K562 (cell line): ENCODE measurements around the gene DAGLA. TPM values are rescaled to one million over a fixed set of nuclear protein-coding genes. Genes with fewer than 3 reads are reported as not detected.

Source experiments
- CBX1 ChIP-seq: sonication (generic); IDR thresholded peaks from 2 replicates; pipeline ENCODE4 v1.6.1; 2016; ENCODE audit warnings: antibody characterized with exemption, low read depth, mild to moderate bottlenecking
- CHD7 ChIP-seq: fragments of 200-600 bp; sonication (generic); IDR thresholded peaks from one replicate; pipeline ENCODE4 v1.6.1; 2012; ENCODE audit warnings: mild to moderate bottlenecking, low read depth, low read length, inconsistent platforms
- FIP1L1 ChIP-seq: fragments of 200-400 bp; formaldehyde crosslinking; IDR thresholded peaks from 2 replicates; pipeline ENCODE4 v1.6.1; 2018; ENCODE audit warnings: mild to moderate bottlenecking, low read depth, low read length; ENCODE audit not compliant: poor library complexity, severe bottlenecking
- FOXJ2 ChIP-seq: fragments of 200-800 bp; sonication (Bioruptor generic); IDR thresholded peaks from 2 replicates; pipeline ENCODE4 v1.6.1; 2016; ENCODE audit warnings: missing genetic modification characterization, missing compliant biosample characterization
- KLF13 ChIP-seq: fragments of 450-650 bp; IDR thresholded peaks from 2 replicates; pipeline ENCODE4 v1.6.1; 2016; ENCODE audit warnings: missing genetic modification characterization, low read depth, mild to moderate bottlenecking, missing compliant biosample characterization, moderate library complexity, borderline replicate concordance
- NELFE ChIP-seq: IDR thresholded peaks from 2 replicates; pipeline ENCODE4 v1.6.1; 2011; ENCODE audit warnings: mild to moderate bottlenecking; ENCODE audit not compliant: insufficient read depth, insufficient read length
- SIX5 ChIP-seq, 2 experiments: IDR thresholded peaks; 2 replicates each; pipeline ENCODE4 v1.6.1; 2011; ENCODE audit warnings: low read length in 2 of 2, borderline replicate concordance in 1 of 2, low read depth in 1 of 2, mild to moderate bottlenecking in 1 of 2, moderate library complexity in 1 of 2; ENCODE audit not compliant: insufficient read depth in 1 of 2
- SMARCA4 ChIP-seq: fragments of 450-650 bp; IDR thresholded peaks from 2 replicates; pipeline ENCODE4 v1.6.1; 2016
- TARDBP ChIP-seq: fragments of 450-650 bp; IDR thresholded peaks from 2 replicates; pipeline ENCODE4 v1.6.1; 2016
- ZBTB26 ChIP-seq: fragments of 450-650 bp; formaldehyde crosslinking; IDR thresholded peaks from 2 replicates; pipeline ENCODE4 v1.4.0; 2022; ENCODE audit warnings: missing genetic modification characterization
- ZFP1 ChIP-seq: fragments of 450-650 bp; formaldehyde crosslinking; IDR thresholded peaks from 2 replicates; pipeline ENCODE4 v1.4.0; 2020; ENCODE audit warnings: mild to moderate bottlenecking, mixed read lengths
- ZFPM2 ChIP-seq: fragments of 250-450 bp; sonication (Bioruptor Pico); IDR thresholded peaks from 2 replicates; pipeline ENCODE4 v1.5.1; 2022; ENCODE audit warnings: mild to moderate bottlenecking
- ZNF507 ChIP-seq: conservative IDR thresholded peaks from 2 replicates; pipeline ENCODE4 v1.6.1; 2017; ENCODE audit warnings: missing genetic modification characterization, missing compliant biosample characterization
- polyA plus RNA-seq, 8 experiments: library from polyadenylated mRNA; depleted of rRNA in 4 of 8; stranded (reverse) in 5 of 8; unstranded in 3 of 8; fragments of >200 nt; fragmentation: Nextera tagmentation in 2 of 8; fragmentation: Illumina TruSeq in 1 of 8; extraction: Ambion mirVana in 2 of 8; extraction: Trizol in 1 of 8; gene quantifications; 2 replicates each; pipeline versions ENCODE4 v1.2.1 to v1.2.3, GENCODE V29; 2011 to 2014; ENCODE audit warnings: inconsistent platforms in 1 of 8, missing spikeins in 1 of 8
- total RNA-seq, 7 experiments: library from RNA; depleted of rRNA in 6 of 7; stranded (reverse); fragments of >200 nt in 6 of 7; fragmentation: Illumina TruSeq in 2 of 7; extraction: Trizol in 2 of 7; gene quantifications; 2 replicates each; pipeline versions ENCODE4 v1.2.1 to v1.2.3, GENCODE V29; 2011 to 2021; ENCODE audit warnings: low replicate concordance in 1 of 7
- TF ChIP-seq, protein P1 (sequence below): fragments of 200-800 bp; sonication (Bioruptor generic); IDR thresholded peaks from 2 replicates; pipeline ENCODE4 v1.6.1; 2017; ENCODE audit warnings: missing genetic modification characterization, missing compliant biosample characterization

Gene DAGLA
- total and polyA plus RNA-seq, 9 of the 15 experiments (the other 6 are each of a cell fraction or from before 2014, with no cell fraction given): 0.03 to 0.16 (median 0.04) TPM; not detected in 4

DNA sequence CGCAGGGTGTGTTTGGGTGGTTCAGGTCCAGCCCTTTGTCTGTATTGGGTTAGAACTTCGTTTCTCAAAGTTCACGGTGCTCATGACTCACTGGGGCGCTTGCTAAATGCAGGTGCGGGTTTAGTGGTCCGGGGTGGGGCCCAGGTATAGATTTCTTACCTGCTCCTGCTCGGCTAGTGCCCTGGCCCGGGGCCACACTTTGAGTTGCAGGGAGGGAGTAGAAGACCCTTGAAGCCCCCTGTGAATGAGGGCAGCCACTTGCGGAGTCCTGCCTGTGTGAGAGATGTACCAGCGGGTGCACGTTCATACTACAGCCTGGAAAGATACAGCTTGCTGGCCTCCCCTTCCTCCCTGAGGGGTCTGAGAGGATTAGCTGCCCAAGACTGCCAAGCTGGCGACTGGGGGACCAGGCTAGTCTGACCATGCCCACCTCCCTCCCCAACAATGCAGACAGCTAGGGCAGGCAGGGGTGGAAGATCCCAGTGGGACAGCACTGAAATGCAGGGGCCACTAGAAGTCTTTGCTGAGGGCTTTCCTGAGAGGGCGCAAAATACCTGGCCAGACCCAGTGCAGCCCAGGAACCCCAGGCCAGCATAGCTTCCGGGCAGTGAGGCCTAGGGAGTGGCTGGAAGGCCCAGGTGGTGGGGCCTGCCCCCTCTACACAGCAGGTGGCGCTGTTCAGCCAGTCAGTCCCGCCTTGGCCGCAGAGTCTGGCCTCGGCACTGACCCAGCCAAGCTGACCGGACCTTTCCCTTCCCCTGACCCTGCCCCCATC is 67.2 kb downstream of the DAGLA start (continued):
- no peak for TF ChIP-seq CHD7
- TF ChIP-seq SIX5 (IDR thresholded peaks at IDR 0.05; ENCODE audit: borderline replicate concordance in 1 of 2, insufficient read depth in 1 of 2, low read depth in 1 of 2, low read length in 2 of 2): no peak
- no peak for TF ChIP-seq ZBTB26
- TF ChIP-seq, protein P1, sequence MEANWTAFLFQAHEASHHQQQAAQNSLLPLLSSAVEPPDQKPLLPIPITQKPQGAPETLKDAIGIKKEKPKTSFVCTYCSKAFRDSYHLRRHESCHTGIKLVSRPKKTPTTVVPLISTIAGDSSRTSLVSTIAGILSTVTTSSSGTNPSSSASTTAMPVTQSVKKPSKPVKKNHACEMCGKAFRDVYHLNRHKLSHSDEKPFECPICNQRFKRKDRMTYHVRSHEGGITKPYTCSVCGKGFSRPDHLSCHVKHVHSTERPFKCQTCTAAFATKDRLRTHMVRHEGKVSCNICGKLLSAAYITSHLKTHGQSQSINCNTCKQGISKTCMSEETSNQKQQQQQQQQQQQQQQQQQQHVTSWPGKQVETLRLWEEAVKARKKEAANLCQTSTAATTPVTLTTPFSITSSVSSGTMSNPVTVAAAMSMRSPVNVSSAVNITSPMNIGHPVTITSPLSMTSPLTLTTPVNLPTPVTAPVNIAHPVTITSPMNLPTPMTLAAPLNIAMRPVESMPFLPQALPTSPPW: peak; percentile 44
- TF ChIP-seq ZFP1 (CRISPR knock-in tag): no peak
- TF ChIP-seq ZFPM2 (CRISPR knock-in tag): no peak
- no peak for TF ChIP-seq NELFE
- no peak for TF ChIP-seq FIP1L1
- TF ChIP-seq KLF13 (tag): no peak
- TF ChIP-seq FOXJ2 (tag): no peak
- no peak for TF ChIP-seq TARDBP
- peak; percentile 30; the same call in 1 of the 2 replicates for TF ChIP-seq SMARCA4
- no peak; the same call in 1 of the 2 replicates for TF ChIP-seq CBX1
- TF ChIP-seq ZNF507 (tag): no peak
